Calu3 (cell line): ENCODE measurements around the gene DNTTIP2. TPM values are rescaled to one million over a fixed set of nuclear protein-coding genes. Genes with fewer than 3 reads are reported as not detected.
"Not testable (repeated sequence)": the region's sequence is repeated elsewhere in the genome, so short reads cannot be mapped to it uniquely, and the experiment has no call there.

Source experiments
- BruUV-seq: library from RNA; stranded (reverse); fragments of 400-500 nt; replicated peaks from 2 replicates; lab custom pipeline; 2021; lab: Mats Ljungman, UMichigan
- CTCF ChIA-PET: fragments of 300-600 bp; sonication (Branson Sonifier 250); formaldehyde crosslinking; loops from one replicate; lab custom pipeline; 2022; ENCODE audit warnings: antibody characterized with exemption; lab: Charles Lee
- DNase-seq: peaks from one replicate; pipeline ENCODE4 v3.0.0; 2022
- H3K27ac Mint-ChIP-seq: one replicate; pipeline ENCODE4 v1.8.0; 2022; ENCODE audit warnings: mixed read lengths; ENCODE audit not compliant: unreplicated experiment
- H3K27me3 Mint-ChIP-seq: one replicate; pipeline ENCODE4 v1.8.0; 2022; ENCODE audit warnings: mixed read lengths; ENCODE audit not compliant: unreplicated experiment
- H3K36me3 Mint-ChIP-seq: one replicate; pipeline ENCODE4 v1.8.0; 2022; ENCODE audit warnings: mild to moderate bottlenecking, moderate library complexity, mixed read lengths; ENCODE audit not compliant: insufficient read depth, unreplicated experiment
- H3K4me1 Mint-ChIP-seq: one replicate; pipeline ENCODE4 v1.8.0; 2022; ENCODE audit warnings: mild to moderate bottlenecking, low read depth, mixed read lengths; ENCODE audit not compliant: unreplicated experiment
- H3K4me3 Mint-ChIP-seq: one replicate; pipeline ENCODE4 v1.8.0; 2022; ENCODE audit warnings: mild to moderate bottlenecking, low read depth, moderate library complexity, mixed read lengths; ENCODE audit not compliant: unreplicated experiment
- H3K9me3 Mint-ChIP-seq: one replicate; pipeline ENCODE4 v1.8.0; 2022; ENCODE audit warnings: low read depth, mixed read lengths; ENCODE audit not compliant: unreplicated experiment
- intact Hi-C: fragments of 100-400 bp; cut with micrococcal nuclease; formaldehyde crosslinking; loops from one replicate; pipeline ENCODE4 v1.10.0; 2022; ENCODE audit not compliant: unreplicated experiment
- total RNA-seq: library from RNA; stranded (reverse); gene quantifications from 2 replicates; pipeline ENCODE4 v1.2.3, GENCODE V29; 2022
- TF ChIP-seq, protein P1 (sequence below): fragments of 200-600 bp; IDR thresholded peaks from one replicate; pipeline ENCODE4 v1.8.0; 2022; ENCODE audit warnings: antibody characterized with exemption; ENCODE audit not compliant: unreplicated experiment

DNTTIP2 gene
- total RNA-seq, 1 experiment from 2014 or later: 71.8 TPM

DNA sequence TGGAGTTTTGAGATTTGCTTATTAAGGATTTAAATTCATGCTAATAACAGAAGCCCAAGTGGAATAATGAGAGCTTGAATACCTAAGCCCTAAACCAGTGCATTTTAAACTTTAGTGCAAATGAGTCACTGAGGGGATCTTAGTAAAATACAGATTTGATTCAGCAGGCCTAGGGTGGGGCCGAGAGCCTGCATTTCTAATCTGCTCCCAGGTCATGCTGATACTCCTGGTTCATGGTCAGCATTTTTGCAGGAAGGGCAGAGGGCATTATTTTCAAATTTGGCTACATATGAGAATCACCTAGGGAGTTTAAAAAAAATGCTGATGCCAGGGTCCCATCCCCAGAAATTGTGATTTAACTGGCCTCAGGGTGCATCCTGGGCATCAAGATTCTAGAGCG is 39.3 kb downstream of the DNTTIP2 start:
- Mint-ChIP-seq H3K27ac (no peak overlapping the region), H3K4me1 (peaks cover 7% of the 10 kb centered on the region), H3K36me3 (no peaks in the 10 kb centered on the region), H3K27me3 (no peaks in the 10 kb centered on the region), H3K9me3 (no peaks in the 10 kb centered on the region), H3K4me3 (no peak overlapping the region)
- TF ChIP-seq, protein P1, sequence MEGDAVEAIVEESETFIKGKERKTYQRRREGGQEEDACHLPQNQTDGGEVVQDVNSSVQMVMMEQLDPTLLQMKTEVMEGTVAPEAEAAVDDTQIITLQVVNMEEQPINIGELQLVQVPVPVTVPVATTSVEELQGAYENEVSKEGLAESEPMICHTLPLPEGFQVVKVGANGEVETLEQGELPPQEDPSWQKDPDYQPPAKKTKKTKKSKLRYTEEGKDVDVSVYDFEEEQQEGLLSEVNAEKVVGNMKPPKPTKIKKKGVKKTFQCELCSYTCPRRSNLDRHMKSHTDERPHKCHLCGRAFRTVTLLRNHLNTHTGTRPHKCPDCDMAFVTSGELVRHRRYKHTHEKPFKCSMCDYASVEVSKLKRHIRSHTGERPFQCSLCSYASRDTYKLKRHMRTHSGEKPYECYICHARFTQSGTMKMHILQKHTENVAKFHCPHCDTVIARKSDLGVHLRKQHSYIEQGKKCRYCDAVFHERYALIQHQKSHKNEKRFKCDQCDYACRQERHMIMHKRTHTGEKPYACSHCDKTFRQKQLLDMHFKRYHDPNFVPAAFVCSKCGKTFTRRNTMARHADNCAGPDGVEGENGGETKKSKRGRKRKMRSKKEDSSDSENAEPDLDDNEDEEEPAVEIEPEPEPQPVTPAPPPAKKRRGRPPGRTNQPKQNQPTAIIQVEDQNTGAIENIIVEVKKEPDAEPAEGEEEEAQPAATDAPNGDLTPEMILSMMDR: no peak
- intact Hi-C loops: loop anchor here (10.0 kb wide), 2 partner anchors 285 to 535 kb away; no protein-coding TSS in a partner anchor
- no TSS peak for BruUV-seq
- DNase-seq: no peak
- CTCF ChIA-PET: no interaction called here

DNA sequence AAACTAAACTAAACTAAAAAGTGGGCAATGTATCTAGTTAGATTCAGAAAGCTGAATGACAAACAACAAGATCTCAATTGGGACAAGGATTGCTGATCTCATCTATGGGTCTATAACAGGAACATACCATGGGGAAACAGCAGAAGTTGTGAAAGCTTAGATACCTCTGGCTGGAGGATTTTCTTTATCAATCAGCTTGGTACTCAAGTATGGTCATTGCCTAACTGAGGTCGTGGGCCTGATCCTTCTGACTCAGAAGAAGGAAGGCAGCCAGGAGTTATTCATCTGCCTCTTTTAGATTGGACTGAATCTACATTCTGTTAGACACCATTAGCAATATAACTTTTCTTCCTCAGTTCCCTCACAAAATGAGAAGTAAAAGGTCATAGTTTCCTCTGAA is 39.7 kb downstream of the DNTTIP2 start:
- no peak for DNase-seq
- Mint-ChIP-seq H3K9me3 (no peaks in the 10 kb centered on the region), H3K36me3 (no peaks in the 10 kb centered on the region), H3K4me3 (no peak overlapping the region), H3K27ac (no peak overlapping the region), H3K4me1 (peaks cover 2% of the 10 kb centered on the region), H3K27me3 (no peaks in the 10 kb centered on the region)
- no TSS peak for BruUV-seq
- CTCF ChIA-PET: no interaction called here
- TF ChIP-seq, protein P1: no peak
- intact Hi-C loops: no loop called here

DNA sequence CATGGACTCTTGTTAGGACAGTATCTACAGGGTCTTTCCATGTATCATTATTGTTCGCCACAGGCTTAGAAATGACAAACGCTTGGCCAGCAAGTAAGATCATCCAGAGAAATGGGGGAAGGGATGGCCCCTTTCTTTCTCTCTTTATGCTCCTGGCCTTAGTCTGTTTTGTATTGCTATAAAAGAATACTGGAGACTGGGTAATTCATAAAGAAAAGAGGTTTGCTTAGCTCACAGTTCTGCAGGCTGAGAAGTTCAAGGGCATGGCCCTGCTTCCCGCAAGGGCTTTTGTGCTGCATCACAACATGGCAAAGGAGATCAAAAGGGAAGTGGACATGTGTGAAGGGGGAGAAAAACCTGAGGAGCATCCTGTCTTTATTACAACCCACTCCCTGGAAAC is 41.0 kb downstream of the DNTTIP2 start:
- no peaks in the 10 kb centered on the region for H3K4me1 Mint-ChIP-seq
- no peaks in the 10 kb centered on the region for H3K36me3 Mint-ChIP-seq
- H3K27me3 Mint-ChIP-seq: no peaks in the 10 kb centered on the region
- no peaks in the 10 kb centered on the region for H3K9me3 Mint-ChIP-seq
- intact Hi-C loops: no loop called here
- TF ChIP-seq, protein P1: no peak
- no peak overlapping the region for H3K27ac Mint-ChIP-seq
- BruUV-seq: no TSS peak
- no peak for DNase-seq
- H3K4me3 Mint-ChIP-seq: no peak overlapping the region
- CTCF ChIA-PET: no interaction called here

DNA sequence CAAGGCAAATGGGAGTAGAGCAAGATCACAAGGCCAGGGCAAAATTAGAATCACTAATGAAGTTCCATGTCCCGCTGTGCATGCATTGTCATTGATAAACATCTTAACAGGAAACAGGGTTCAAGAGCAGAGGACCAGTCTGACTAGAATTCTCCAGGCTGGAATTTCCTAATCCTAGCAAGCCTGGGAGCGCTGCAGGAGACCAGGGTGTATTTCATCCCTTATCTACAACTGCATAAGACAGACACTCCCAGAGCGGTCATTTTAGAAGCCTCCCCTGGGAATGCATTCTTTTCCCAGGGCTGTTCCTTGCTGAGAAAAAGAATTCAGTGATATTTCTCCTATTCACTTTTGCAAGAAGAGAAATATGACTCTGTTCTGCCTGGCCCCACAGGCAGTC is 45.7 kb downstream of the DNTTIP2 start:
- H3K36me3 Mint-ChIP-seq, BruUV-seq, H3K27ac Mint-ChIP-seq, CTCF ChIA-PET, intact Hi-C loops, H3K27me3 Mint-ChIP-seq, H3K9me3 Mint-ChIP-seq, DNase-seq, H3K4me3 Mint-ChIP-seq, H3K4me1 Mint-ChIP-seq: not testable (repeated sequence)

DNA sequence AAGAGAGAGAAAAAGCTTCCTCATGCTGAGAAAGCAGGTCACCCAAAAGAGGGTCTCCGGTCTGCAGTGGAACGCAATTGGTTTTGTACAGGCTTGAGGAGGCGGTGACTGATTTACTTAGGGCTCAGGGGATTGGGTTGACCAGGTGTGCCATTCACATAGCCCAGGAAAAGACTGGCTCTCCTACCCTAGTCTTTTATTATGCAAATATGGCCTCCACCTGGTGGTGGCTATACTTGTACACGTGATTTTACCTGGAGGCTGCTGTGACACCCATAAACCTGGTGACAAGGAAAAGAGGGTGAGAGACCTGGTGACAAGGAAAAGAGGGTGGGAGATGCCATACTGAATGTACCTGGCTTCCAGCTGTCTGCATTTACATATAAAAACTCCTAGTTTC is 49.9 kb downstream of the DNTTIP2 start:
- Mint-ChIP-seq H3K27ac (no peak overlapping the region), H3K4me3 (no peak overlapping the region), H3K36me3 (no peaks in the 10 kb centered on the region), H3K4me1 (no peaks in the 10 kb centered on the region), H3K27me3 (no peaks in the 10 kb centered on the region), H3K9me3 (peaks cover 3% of the 10 kb centered on the region)
- no TSS peak for BruUV-seq
- CTCF ChIA-PET: interaction anchor here (1.3 kb wide), 1 partner anchor 200 kb away, joined by 3 read pairs; no protein-coding TSS in a partner anchor
- intact Hi-C loops: no loop called here
- DNase-seq: no peak
- TF ChIP-seq, protein P1: no peak
